GM19240 (cell line): ENCODE results near the gene LIME1.
A peak's percentile ranks its signal among the peaks of the same experiment; 100 is the strongest.

Source experiments
- DNase-seq: peaks from one replicate; pipeline ENCODE4 v3.0.0; 2011; ENCODE audit warnings: low spot score; ENCODE audit not compliant: insufficient read length

Gene LIME1

GRCh38 chr20:63737945-63738686, 1.7 kb downstream of the LIME1 start:
- no peak for DNase-seq

GRCh38 chr20:63738687-63739129, 2.2 kb downstream of the LIME1 start:
- no peak for DNase-seq

GRCh38 chr20:63739130-63740069, 2.9 kb downstream of the LIME1 start, which contains the start of gene SLC2A4RG:
TSS of gene SLC2A4RG (plus strand) at chr20:63739776. CDS start at chr20:63739913, 137 bp downstream.
- peak; percentile 97 for DNase-seq

- no peak for DNase-seq
These were observed 3.7 kb downstream of the LIME1 start for GRCh38 chr20:63740070-63740626.

- peak; percentile 77 for DNase-seq
These were observed 4.3 kb downstream of the LIME1 start for GRCh38 chr20:63740627-63741353.

GRCh38 chr20:63741354-63741675, 4.9 kb downstream of the LIME1 start:
- DNase-seq = no peak

GRCh38 chr20:63741676-63742380, 5.4 kb downstream of the LIME1 start:
- no peak for DNase-seq

- DNase-seq = no peak
These were observed 6.0 kb downstream of the LIME1 start for GRCh38 chr20:63742381-63743024.

- no peak for DNase-seq
These were observed 6.9 kb downstream of the LIME1 start for GRCh38 chr20:63743210-63743970.

GRCh38 chr20:63744158-63744557, 7.7 kb downstream of the LIME1 start:
- no peak for DNase-seq

GRCh38 chr20:63744574-63745423, 8.3 kb downstream of the LIME1 start:
- DNase-seq = no peak

GRCh38 chr20:63745424-63745805, 9.0 kb downstream of the LIME1 start:
- no peak for DNase-seq

GRCh38 chr20:63745961-63746731, 9.7 kb downstream of the LIME1 start:
- DNase-seq = no peak

- DNase-seq = no peak
These were observed 10.4 kb downstream of the LIME1 start for GRCh38 chr20:63746751-63747315.

- DNase-seq = no peak
These were observed 11.2 kb downstream of the LIME1 start for GRCh38 chr20:63747622-63748069.

GRCh38 chr20:63748070-63748933, 11.8 kb downstream of the LIME1 start:
- DNase-seq = no peak

GRCh38 chr20:63748934-63749270, 12.4 kb downstream of the LIME1 start:
- DNase-seq = no peak
